GM18519 (cell line): Measurements from ENCODE around the gene ACSF2.
"Not testable (repeated sequence)": the region's sequence is repeated elsewhere in the genome, so short reads cannot be mapped to it uniquely, and the experiment has no call there.

ENCODE experiments used
- ATAC-seq: cut with Tn5 transposase; IDR thresholded peaks from one replicate; pipeline ENCODE4 v1.9.1; 2021; ENCODE audit warnings: mild to moderate bottlenecking, moderate library complexity; ENCODE audit not compliant: unreplicated experiment, low FRiP score

Gene ACSF2

DNA sequence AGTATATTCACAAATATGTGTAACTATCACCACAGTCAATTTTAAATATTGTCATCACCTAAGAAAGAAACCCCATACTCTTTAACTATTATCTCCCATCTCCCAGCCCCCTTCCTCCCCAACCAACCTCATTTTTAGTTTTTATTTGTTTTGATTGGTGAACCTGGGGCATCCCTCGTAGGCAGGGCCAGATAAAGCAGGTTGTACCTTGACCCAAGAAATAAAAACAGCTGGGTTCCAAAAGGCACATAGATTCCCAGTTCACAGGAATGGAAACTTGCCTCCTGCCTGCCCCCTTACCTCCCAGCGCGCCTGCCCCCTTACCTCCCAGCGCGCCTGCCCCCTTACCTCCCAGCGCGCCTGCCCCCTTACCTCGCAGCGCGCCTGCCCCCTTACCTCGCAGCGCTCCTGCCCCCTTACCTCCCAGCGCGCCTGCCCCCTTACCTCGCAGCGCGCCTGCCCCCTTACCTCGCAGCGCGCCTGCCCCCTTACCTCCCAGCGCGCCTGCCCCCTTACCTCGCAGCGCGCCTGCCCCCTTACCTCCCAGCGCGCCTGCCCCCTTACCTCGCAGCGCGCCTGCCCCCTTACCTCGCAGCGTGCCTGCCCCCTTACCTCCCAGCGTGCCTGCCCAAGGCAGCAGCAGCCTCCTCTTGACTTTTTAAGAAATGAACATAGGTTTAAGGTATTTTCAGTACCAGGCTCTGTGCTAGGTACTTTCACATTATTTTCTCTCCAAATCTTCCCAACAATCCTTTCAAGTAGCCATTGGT, 49.9 kb downstream of the ACSF2 start:
- ATAC-seq: not testable (repeated sequence)

DNA sequence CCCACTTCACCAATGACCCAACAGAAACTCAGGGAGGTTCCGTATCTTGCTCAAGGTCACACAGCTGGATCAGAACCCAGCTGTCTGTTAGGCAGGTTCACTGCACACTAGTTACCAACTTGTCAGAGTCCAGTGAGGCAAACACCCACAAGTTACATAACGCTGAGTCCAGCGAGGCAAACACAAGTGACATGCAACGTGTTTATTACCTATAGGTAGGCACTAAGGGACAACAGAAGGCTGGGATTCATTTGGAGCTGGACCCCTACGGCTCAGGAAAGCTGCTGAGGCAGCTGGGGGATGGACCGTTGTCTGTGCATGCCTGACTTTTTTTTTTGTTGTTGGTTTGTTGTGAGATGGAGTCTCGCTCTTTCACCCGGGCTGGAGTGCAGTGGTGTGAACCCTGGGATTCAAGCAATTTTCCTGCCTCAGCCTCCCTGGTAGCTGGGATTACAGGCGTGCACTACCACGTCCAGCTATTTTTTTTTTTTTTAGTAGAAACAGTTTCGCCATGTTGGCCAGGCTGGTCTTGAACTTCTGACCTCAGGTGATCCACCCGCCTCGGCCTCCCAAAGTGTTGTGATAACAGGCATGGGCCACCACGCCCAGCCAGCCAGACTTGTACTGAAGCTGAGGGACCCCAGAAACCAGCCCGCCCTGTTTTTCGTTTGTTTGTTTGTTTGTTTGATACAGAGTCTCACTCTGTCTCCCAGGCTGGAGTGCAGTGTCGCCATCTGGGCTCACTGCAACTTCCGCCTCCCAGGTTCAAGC, 50.7 kb downstream of the ACSF2 start:
- ATAC-seq: no peak

DNA sequence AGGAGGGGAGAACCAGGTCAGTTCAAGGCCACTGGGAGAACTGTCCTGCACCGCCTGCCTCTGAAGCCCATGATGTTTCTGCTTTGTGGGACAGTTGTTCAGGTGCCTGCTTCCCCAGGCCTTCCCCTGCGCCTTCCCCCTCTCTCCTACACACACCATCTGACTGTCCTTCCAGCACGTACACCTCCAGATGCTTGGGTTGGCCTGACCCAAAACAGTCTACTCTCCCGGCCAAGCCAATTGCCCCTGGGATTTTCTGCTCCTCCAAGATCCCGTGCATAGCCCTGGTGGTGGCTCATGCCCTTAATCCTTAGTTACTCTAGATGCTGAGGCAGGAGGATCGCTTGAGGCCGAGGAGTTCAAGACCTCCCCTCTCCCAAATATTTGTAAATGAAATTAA, 52.0 kb downstream of the ACSF2 start:
- no peak for ATAC-seq

DNA sequence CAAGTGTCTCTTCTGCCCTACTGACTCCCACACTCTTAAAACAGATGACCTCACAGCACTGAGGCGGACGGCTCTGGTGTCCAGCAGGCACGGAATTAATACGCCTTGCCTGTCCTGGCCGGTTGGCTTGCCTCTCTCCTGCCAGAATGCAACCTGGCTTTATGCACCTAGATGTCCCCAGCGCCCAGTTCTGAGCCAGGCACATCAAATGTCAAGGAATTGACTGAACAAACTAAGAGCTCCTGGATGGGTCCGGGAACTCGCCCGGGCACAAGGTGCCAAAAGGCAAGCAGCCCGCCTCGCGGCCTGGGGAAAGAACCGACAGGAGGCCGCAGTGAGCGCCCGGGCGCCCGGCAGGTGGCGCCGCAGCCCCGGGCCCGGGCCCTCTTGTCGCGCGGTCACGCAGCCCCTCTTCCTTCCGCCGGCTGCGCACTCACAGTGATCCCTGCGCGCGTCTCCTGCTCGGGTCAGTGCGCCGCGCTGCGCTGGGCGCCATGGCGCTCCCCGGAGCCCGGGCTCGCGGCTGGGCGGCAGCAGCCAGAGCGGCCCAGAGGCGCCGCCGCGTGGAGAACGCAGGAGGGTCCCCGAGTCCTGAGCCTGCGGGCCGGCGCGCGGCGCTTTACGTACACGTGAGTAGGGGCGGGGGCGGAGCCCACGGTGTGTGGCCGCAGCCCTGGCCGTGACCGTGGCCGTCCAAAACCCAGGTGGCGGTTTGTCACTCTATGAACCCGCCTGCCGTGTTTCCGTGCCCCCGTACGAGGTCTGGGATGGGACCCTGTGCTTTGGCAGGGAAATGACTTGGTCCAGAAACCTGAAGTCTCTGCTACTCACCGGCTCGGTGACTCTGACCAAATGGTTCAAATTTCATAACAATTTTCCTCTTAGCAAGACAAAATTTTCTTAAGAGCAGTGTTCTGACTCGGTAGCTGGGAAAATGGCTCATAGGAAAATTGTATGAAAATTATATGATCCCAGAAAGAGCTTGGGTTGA, 52.7 kb downstream of the ACSF2 start, which contains the start of gene RSAD1:
Gene RSAD1, plus strand, starts transcription at position 470 of the 991 bp plus-strand sequence. Its CDS starts 25 bp downstream, at position 495.
- ATAC-seq: peak; percentile 79

DNA sequence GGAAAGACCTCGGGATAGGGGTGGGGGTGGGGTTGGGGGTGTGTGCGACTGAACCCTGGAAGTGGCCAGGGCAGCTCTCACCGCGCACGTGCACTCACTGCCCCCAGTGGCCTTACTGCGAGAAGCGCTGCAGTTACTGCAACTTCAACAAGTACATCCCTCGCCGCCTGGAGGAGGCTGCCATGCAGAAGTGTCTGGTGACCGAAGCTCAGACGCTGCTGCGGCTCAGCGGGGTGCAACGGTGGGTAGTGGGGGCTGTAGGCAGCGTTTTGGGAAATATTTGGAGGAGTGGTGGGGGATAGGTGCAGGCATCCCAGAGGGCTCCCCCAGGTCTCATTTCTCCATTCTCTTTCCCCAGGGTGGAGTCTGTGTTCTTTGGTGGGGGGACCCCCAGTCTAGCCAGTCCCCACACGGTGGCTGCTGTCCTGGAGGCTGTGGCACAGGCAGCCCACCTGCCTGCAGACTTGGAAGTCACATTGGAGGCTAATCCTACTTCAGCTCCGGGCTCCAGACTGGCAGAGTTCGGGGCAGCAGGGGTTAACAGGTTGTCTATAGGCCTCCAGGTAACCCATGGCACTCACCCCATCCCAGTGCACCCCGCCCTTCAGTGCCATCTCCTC, 53.6 kb downstream of the ACSF2 start:
- no peak for ATAC-seq

DNA sequence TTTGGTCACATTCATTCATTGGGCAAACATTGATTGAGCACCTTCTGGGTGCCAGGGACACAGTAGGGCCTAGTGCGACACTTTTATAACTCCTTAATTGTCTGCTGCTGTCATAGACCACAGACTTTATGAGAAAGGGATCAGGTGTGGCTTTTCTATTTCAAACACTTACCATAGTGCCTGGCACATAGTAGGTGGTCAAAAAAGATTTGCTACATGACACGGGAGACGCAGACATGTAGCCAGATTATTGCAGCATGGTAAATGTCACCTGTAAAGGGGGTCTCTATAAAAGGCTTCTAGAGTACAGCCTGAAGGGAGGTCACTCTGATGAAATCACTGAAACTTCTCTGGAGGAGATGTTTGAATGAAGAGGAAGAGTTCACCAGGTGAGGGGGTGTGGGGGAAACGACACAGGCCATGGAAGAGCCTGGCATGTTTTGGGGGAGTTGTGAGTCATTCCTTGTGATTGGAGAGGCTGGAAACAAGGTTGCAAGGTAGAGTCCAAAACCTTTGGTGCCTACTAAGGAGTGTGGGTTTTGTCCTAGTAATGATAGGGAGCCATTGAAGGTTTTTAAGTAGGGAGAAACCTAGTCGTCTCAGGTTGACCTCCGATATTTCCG, 54.2 kb downstream of the ACSF2 start:
- no peak for ATAC-seq

DNA sequence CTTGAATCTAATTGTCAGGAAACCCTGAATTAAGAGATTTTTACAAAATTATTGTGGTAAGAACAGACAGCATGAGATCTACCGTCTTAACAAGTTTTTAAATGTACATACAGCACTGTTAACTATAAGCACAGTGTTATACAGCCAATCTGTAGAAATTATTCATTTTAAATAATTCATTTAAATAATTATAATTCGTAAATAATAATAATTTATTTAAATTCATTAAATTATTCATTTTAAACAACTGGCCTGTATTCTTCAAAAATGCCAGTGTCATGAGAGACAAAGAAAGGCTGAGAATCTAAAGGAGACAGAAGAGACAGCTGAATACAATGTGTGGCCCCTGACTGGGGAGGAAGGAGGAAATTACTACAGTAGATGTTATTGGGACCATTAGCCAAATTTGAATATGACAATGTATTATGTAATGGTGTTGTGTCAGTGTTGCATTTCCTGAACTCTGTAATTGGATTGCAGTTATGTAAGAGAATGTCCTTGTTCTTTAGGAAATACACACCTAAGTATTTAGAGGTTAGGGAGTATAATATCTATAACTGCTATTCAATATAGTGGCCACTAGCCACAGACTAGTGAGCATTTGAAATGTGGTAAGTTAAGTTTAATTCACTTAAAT, 55.0 kb downstream of the ACSF2 start:
- ATAC-seq: no peak

DNA sequence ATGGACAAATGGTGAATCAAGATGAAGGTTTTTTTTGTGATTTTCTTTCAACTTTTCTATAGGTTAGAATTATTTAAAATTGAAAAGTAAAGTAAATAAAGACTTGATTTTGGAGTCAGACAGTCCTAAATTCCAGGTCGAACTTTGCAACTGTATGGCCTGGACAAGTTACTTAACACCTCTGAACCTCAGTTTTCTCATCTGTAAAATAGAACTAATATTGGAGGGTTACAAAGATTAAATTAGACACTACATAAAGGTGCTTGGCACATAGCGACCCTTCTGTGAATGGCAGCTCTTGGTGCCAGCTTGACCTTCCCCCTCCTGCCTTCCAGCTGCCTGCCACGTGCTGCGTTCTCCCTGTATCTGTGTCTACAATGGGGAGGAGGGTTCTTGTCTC, 55.6 kb downstream of the ACSF2 start:
- no peak for ATAC-seq

DNA sequence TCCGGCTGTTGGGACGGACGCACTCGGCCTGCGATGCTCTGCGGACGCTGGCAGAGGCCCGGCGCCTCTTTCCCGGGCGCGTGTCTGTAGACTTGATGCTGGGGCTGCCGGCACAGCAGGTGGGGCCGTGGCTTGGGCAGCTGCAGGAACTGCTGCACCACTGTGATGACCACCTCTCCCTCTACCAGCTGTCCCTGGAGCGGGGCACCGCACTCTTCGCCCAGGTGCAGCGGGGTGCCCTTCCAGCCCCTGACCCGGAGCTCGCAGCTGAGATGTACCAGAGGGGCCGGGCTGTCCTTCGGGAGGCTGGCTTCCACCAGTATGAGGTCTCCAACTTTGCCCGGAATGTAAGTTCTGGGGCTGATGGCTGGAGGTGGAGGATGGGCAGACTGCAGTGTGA, 56.1 kb downstream of the ACSF2 start:
- ATAC-seq: no peak

DNA sequence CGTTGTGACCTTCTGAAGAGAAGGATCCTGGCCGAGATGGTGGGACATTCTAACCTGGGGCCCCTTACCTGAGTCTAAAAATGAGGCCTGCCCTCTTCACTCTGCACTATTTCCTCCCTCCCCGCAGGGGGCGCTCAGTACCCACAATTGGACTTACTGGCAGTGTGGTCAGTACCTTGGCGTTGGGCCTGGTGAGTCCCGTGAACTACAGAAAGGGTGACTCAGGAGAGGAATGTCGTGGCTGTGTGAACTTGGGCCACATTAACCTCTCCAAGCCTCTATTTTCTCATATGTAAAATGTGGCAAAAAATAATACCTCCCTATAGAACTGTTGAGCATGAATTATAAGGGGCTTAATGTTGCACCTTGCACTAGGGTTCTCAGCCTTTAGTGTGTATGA, 56.5 kb downstream of the ACSF2 start:
- no peak for ATAC-seq

DNA sequence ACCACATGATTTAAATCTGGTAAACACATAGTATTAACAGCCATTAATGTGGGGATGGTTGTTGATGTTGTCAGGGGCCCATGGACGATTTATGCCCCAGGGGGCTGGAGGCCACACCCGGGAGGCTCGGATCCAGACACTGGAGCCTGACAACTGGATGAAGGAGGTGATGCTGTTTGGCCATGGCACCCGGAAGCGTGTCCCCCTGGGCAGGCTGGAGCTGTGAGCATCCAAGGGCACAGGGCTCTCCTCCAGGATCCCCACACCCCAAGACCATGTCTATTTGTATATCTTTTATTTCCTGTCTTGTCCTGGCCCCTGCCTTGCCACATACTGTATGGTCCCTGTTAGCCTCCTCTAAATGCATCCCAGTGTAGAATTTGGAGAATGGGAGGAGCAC, 57.2 kb downstream of the ACSF2 start:
- ATAC-seq: no peak

DNA sequence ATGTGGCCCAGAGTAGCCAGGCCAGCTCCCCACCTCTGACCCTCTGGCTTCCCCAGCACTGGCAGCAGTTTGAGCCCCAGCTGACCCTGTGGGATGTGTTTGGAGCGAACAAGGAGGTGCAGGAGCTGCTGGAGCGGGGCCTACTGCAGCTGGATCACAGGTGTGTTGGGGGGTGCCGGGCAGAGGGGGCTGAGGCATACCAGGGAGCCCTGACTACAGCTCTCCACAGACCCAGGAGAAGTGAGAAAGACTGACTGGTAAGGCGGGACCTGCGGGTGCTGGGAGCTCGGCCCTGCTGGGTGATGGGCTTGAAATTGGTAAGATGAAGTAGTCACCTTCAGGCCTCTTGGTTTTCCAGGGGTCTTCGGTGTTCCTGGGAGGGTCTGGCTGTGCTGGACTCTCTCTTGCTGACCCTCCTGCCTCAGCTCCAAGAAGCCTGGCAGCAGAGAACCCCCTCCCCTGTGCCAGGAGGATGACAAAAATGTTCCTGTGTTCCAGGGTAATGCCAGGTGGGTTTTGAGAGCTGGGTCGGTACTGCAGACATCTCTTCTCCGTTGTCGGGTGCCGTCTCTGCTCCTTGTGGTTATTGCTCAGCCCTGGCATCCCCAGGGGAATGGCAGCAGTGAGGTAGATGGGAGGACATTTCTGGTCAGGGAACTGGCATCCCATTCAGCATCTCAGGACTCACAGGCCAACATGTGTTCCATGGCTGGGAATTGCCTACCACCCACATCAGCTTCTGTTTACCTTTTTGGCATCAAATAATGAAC, 58.6 kb downstream of the ACSF2 start:
- no peak for ATAC-seq

DNA sequence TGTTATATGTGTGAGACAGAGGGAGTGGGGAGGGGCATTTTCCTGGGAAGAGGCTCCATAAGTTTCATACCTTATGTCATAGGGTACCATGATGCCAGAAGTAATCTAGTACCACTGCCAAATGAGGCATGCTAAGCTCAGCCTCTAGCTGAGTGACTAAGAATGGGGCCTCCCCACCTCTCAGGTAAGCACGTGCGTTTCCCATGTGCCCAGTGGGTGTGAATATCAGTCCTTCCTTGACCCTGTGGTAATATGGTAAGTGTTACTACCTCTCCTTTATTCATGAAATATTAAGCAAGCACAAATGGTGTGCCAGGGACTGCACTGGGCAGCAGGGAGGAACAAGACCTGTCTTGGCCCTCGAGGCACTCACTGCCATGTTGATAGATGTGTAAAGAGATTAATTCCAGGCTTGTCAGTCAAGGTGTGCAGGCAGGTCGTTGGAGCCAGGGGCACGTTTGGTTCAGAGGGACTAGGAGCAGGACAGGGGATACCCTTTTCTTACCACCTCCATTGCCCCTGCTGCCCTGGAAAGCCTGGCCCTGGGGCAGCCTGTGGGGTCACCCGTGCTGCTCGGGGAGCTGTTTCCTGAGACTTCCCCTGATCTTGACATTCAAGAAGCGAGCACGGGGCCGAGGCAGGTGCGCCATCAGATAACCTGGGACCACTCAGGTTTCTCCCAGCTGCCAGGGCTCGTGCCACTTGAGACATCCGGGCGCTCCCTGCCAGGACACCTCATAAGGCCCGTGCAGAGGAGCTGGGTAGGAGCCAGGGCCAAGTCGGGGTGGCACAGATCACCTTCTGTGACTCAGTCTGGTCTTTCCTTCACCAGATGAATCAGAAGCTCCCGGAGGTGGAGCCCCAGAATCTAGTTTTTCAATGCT, 61.4 kb downstream of the ACSF2 start:
- ATAC-seq: no peak

DNA sequence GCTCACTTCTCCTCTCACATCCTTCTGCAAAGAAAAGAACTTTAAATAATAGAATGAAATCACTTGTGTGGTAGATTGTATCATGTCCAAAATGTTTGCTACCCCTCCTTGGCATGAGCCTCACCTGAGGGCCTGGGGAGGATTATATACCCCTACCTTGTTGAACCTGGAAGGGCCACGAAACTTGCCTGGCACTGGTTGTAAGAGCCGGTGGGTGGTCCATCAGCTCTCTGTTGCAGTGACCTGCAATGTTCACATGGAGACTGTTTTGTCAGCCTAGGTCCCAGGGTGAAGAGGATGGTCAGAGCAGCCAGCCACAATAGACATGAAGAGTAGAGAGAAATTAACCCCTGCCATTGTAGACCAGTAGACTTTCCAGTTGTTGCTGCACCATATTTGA, 62.9 kb downstream of the ACSF2 start:
- ATAC-seq: no peak

DNA sequence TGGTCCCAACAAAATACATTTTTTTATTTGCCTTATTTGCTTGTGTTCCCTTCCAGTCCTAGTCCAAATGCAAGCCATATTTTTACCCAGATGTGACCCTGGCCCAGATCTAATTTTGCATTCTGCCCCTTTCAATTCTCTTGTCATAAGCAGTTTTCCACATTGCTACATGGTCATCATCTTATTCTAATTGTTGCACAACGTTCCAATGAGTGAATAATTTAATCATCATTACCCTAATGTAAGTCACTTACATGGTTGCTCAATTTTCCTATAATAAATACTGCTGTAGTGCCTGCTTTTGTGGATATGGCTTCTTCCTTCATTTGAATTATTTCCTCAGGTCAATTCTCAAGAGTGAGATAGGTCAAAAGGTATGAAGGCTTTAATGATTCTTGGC, 65.5 kb downstream of the ACSF2 start:
- ATAC-seq: no peak

DNA sequence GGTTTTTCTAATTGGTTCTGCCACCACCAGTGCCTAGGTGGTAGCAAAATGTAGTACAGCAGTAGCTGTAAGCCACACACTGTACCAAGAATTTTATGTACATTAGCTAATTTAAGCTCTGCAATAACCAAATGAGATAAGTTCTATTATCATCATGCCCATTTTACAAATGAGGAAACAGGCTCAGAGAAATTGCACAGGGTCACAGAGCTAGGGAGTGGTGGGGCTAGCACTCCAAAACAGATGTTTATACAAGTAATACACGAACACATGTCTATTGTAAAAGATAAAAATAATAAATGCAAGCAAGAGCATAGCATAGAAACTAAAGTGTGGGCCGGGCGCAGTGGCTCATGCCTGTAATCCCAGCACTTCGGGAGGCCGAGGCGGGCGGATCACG, 66.2 kb downstream of the ACSF2 start:
- no peak for ATAC-seq

DNA sequence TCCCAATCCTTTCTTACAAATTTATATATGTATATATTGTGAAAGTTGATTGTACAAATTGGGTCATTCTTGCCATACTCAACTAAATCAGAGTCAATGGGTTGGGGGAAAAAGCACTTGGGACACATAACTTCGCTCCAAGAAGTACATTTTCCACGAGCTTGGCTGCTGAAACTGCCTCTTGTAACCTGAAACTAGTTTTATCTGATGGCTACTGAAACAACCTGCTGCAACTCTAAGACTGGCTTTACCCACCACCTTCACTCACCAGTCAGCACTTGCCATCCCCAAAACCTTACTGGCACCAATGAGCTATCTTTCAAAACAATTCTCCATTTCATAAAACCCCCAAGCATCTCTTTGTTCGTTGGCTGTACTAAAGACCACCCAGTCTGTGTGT, 67.7 kb downstream of the ACSF2 start:
- no peak for ATAC-seq
